ENCODE measurements around the gene CLDN24. TPM values are rescaled to one million over a fixed set of nuclear protein-coding genes. Genes with fewer than 3 reads are reported as not detected.

CLDN24 gene
- total RNA-seq, 1 donor from 2014 or later: not detected

DNA sequence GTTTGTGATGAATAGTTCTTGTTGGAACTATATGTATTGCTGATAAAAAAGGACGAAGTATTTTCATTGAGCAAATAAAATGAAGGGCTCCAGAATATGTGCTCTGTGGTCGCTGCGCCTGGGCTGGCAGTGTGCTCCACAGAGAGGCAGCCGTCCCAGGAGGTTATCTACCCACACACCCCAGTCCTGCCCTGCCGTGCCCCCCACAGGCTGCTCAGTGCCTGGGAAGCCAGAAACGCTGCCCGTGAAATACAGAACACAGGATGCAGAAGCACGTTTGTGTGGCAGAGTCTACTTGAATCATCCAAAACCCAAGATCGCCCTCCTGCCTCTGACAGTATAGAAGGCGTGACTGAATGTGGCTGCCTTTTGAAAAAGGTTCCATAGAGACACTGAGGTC lies 3.6 kb downstream of the CLDN24 start:
- Histone ChIP-seq H3K4me3 (ENCODE audit: low read depth, low read length) (no peak overlapping the region), H3K27me3 (ENCODE audit: control insufficient read depth, insufficient read depth, low read length) (no peaks in the 10 kb centered on the region), H3K36me3 (ENCODE audit: control insufficient read depth, insufficient read depth, low read length) (no peaks in the 10 kb centered on the region)
- TF ChIP-seq, protein P1, sequence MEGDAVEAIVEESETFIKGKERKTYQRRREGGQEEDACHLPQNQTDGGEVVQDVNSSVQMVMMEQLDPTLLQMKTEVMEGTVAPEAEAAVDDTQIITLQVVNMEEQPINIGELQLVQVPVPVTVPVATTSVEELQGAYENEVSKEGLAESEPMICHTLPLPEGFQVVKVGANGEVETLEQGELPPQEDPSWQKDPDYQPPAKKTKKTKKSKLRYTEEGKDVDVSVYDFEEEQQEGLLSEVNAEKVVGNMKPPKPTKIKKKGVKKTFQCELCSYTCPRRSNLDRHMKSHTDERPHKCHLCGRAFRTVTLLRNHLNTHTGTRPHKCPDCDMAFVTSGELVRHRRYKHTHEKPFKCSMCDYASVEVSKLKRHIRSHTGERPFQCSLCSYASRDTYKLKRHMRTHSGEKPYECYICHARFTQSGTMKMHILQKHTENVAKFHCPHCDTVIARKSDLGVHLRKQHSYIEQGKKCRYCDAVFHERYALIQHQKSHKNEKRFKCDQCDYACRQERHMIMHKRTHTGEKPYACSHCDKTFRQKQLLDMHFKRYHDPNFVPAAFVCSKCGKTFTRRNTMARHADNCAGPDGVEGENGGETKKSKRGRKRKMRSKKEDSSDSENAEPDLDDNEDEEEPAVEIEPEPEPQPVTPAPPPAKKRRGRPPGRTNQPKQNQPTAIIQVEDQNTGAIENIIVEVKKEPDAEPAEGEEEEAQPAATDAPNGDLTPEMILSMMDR (IDR thresholded peaks at IDR 0.05; ENCODE audit: insufficient read depth, low read length, poor library complexity, severe bottlenecking): no peak
- DNase-seq (ENCODE audit: low read depth): no peak

DNA sequence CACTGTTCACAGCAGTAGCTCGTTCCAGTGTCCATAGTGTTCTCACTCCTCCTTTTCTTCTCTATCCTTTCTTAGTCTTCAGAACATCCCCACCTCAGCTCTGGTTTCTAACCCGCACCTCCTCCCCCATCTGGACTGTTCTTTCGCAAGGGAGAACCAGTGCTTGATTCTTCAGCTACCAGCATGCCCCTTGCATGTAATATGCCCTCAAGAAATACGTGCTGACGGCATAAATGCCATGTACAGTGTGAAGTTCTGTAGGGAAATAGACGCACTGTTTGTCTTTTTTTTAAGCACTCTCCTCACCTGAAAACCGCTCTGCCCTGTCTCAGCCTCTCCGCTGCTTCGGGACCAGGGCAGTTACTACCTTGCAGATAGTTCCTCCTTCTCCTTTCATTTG lies 7.4 kb downstream of the CLDN24 start:
- Histone ChIP-seq H3K27me3 (ENCODE audit: control insufficient read depth, insufficient read depth, low read length) (no peaks in the 10 kb centered on the region), H3K4me3 (ENCODE audit: low read depth, low read length) (no peak overlapping the region), H3K36me3 (ENCODE audit: control insufficient read depth, insufficient read depth, low read length) (no peaks in the 10 kb centered on the region)
- TF ChIP-seq, protein P1 (IDR thresholded peaks at IDR 0.05; ENCODE audit: insufficient read depth, low read length, poor library complexity, severe bottlenecking): no peak
- no peak for DNase-seq (ENCODE audit: low read depth)

DNA sequence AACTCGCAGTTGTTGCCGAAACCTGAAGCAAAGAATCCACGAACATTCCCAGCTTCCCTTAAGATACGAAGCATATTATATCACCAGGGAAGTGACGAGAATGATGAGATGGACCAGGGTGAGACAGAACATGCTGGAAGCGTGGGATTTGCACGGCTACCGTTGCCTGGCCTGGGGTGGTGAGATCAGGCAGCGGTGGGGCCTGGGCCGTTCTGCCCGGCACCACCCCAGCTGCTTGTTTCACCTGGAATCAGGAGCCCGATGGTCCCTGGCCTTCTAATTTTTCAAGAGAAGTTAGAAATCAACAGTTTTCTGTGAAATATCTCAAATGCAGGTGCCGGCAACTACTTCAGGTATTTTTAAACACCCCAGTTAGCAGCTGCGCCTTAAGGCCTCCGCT lies 7.9 kb downstream of the CLDN24 start:
- no peaks in the 10 kb centered on the region for H3K27me3 ChIP-seq (ENCODE audit: control insufficient read depth, insufficient read depth, low read length)
- TF ChIP-seq, protein P1 (IDR thresholded peaks at IDR 0.05; ENCODE audit: insufficient read depth, low read length, poor library complexity, severe bottlenecking): no peak
- no peak overlapping the region for H3K4me3 ChIP-seq (ENCODE audit: low read depth, low read length)
- H3K36me3 ChIP-seq (ENCODE audit: control insufficient read depth, insufficient read depth, low read length): no peaks in the 10 kb centered on the region
- DNase-seq (ENCODE audit: low read depth): no peak

DNA sequence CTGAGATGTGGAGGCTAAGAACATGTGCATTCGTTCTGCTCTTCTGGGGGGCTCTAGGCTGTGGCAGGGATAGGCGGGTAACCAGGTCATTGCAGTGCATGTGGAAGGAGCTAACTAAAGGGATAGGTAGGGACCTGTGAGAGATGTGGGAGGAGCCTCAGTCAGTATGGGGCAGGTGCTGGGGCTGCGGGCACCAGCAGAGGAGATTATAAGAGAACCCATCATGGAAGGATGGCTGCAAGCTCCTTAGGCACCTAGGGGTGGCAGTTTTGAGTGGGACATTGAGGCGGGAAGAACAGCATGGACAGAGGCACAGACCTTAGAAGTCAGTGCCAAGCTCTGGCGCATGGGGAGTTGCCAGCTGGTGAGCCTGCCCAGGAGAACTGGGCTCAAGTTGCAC lies 9.4 kb downstream of the CLDN24 start:
- H3K36me3 ChIP-seq (ENCODE audit: control insufficient read depth, insufficient read depth, low read length): no peaks in the 10 kb centered on the region
- H3K27me3 ChIP-seq (ENCODE audit: control insufficient read depth, insufficient read depth, low read length): no peaks in the 10 kb centered on the region
- TF ChIP-seq, protein P1 (IDR thresholded peaks at IDR 0.05; ENCODE audit: insufficient read depth, low read length, poor library complexity, severe bottlenecking): no peak
- no peak for DNase-seq (ENCODE audit: low read depth)
- H3K4me3 ChIP-seq (ENCODE audit: low read depth, low read length): no peak overlapping the region

DNA sequence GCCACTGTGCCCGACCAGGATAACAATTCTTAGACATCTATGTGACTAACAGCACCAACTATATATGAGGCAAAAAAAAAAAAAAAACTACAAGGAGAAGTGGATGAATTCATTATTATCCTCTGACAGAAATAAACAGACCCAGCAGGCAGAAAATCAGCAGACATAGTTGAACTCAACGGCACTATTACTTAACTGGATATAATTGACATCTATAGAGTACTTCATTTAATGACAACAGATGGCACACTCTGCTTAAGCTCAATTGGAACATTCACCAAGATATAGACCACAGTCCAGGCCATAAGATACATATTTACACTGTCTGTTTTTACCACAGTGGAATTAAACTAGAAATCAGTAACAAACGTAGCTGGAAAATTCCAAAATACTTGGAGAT lies 15.4 kb downstream of the CLDN24 start:
- TF ChIP-seq, protein P1 (IDR thresholded peaks at IDR 0.05; ENCODE audit: insufficient read depth, low read length, poor library complexity, severe bottlenecking): no peak

DNA sequence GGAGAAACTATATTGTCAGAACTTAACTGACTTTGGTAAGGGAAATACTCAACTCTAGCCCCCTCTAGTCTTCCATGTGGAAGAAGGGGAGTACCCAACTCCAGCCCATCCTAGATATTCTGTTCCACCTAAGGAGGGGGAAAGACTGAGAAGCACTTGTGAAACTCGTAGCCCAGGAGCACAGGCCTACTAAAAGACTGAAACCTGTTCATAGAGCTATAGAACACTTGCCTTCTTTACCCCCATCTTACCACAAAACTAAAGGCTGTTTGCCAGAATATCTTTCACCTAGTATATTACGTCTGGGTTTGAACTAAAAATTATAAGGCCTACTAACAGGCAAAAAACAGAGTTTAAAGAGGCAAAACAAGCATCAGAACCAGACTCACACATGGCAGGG lies 17.7 kb downstream of the CLDN24 start:
- no peak for DNase-seq (ENCODE audit: low read depth)
- TF ChIP-seq, protein P1 (IDR thresholded peaks at IDR 0.05; ENCODE audit: insufficient read depth, low read length, poor library complexity, severe bottlenecking): no peak
- no peaks in the 10 kb centered on the region for H3K36me3 ChIP-seq (ENCODE audit: control insufficient read depth, insufficient read depth, low read length)
- H3K4me3 ChIP-seq (ENCODE audit: low read depth, low read length): no peak overlapping the region
- H3K27me3 ChIP-seq (ENCODE audit: control insufficient read depth, insufficient read depth, low read length): no peaks in the 10 kb centered on the region

More for the DNA sequence above, 15.4 kb downstream of the CLDN24 start:
- DNase-seq (ENCODE audit: low read depth): no peak
- Histone ChIP-seq H3K36me3 (ENCODE audit: control insufficient read depth, insufficient read depth, low read length) (no peaks in the 10 kb centered on the region), H3K4me3 (ENCODE audit: low read depth, low read length) (no peak overlapping the region), H3K27me3 (ENCODE audit: control insufficient read depth, insufficient read depth, low read length) (no peaks in the 10 kb centered on the region)
